ENCODE data around the gene TM9SF1. TPM values are rescaled to one million over a fixed set of nuclear protein-coding genes. Genes with fewer than 3 reads are reported as not detected.

TM9SF1 gene
- total RNA-seq, 1 experiment from 2014 or later = 68.0 TPM

DNA sequence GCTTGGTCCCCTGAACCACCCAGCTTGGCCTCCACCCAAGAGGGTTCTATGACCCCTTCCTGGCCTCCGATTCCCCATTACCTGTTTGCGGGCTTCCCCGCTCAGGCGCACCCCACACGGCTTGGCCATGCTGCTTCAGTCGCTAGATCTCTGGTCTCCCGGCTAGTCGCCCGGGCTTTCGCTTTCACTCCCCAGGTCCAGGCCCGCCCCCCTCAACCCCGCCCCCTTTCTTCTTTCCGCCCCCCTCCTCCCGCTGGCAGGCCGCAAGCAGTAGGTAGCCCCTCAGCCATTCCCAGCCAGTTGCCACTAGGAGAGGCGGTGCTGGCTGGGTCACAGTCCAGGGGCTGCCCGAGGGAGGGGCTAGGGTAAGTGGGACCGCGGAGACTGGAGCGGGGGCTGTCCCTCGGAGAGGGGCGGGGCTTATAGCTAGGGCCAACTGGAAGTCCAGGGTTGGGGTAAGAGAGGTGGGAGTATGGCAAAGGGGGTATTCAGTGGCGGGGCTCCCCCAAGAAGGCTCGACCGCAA, 48.7 kb downstream of the TM9SF1 start, which contains the start of gene PSME2:
Gene PSME2, minus strand, starts transcription at position 158 of the 525 bp plus-strand sequence. Its CDS starts 29 bp downstream, at position 129.
- CTCF ChIA-PET = interaction anchor here (0.6 to 2.9 kb wide), 12 partner anchors 9 to 668 kb away, joined by 3 to 24 read pairs (median 4); partner anchors contain the start of genes DCAF11, DHRS1, IRF9 and NOP9
- Mint-ChIP-seq H3K27me3 (ENCODE audit: unreplicated experiment) (no peaks in the 10 kb centered on the region), H3K4me1 (ENCODE audit: low read depth, unreplicated experiment) (peaks cover 35% of the 10 kb centered on the region), H3K9me3 (ENCODE audit: low read depth, unreplicated experiment) (no peaks in the 10 kb centered on the region), H3K4me3 (ENCODE audit: low read depth, unreplicated experiment) (peak within 1 kb of the TSS; percentile 89), H3K27ac (ENCODE audit: unreplicated experiment) (peak within 1 kb of the TSS; percentile 77), H3K36me3 (ENCODE audit: insufficient read depth, unreplicated experiment) (peaks cover 56% of the 10 kb centered on the region)
- TF ChIP-seq, protein P1, sequence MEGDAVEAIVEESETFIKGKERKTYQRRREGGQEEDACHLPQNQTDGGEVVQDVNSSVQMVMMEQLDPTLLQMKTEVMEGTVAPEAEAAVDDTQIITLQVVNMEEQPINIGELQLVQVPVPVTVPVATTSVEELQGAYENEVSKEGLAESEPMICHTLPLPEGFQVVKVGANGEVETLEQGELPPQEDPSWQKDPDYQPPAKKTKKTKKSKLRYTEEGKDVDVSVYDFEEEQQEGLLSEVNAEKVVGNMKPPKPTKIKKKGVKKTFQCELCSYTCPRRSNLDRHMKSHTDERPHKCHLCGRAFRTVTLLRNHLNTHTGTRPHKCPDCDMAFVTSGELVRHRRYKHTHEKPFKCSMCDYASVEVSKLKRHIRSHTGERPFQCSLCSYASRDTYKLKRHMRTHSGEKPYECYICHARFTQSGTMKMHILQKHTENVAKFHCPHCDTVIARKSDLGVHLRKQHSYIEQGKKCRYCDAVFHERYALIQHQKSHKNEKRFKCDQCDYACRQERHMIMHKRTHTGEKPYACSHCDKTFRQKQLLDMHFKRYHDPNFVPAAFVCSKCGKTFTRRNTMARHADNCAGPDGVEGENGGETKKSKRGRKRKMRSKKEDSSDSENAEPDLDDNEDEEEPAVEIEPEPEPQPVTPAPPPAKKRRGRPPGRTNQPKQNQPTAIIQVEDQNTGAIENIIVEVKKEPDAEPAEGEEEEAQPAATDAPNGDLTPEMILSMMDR (IDR thresholded peaks at IDR 0.05; ENCODE audit: unreplicated experiment) = no peak
- intact Hi-C loops (cut with micrococcal nuclease; ENCODE audit: unreplicated experiment) = loop anchor here (2.0 kb wide), 1 partner anchor 14 kb away; the partner anchor contains the start of gene IRF9
- DNase-seq = peak; percentile 98
- no TSS peak for BruUV-seq (replicated peaks)

DNA sequence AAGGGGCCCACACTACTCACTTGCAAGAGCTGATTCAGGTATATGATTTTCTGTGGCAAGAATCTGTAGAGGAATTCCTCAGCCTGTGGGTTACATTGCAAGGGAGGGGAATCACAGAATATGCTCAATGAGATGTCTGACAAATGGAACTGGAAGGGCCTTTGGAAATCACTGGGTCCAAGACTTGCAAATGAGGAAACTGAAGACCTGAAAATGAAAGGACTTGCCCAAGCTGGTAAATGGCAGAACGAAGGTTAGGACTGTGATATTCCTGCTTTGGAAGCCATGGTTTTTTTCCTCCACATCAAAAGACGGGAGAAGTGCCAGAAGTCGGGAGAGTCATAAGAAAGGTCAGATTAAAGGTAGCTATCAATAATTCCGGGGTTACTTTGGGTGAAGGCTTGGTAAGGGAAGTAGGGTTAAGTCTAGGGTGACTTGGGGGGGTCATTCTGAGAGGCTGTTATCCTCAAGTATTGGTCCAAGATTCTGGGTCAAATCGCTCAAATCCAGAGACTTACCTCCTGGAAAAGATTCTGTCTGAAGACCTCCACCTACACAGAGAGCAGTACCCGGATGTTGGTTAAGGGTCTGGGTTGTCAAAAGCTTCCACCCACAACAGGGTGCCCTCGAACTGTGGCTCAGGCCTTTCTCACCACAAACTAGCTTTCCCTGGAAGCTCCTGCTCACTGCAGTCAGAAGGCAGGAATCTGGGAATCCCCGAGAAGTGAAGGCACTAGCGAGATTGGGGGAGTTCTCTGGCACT, 49.4 kb downstream of the TM9SF1 start:
- TSS peak; percentile 64 for BruUV-seq (replicated peaks)
- peak overlapping the region; percentile 77 for H3K27ac Mint-ChIP-seq (ENCODE audit: unreplicated experiment)
- intact Hi-C loops (cut with micrococcal nuclease; ENCODE audit: unreplicated experiment) = loop anchor here (2.0 kb wide), 1 partner anchor 15 kb away; the partner anchor contains the start of gene IRF9
- peaks cover 63% of the 10 kb centered on the region for H3K36me3 Mint-ChIP-seq (ENCODE audit: insufficient read depth, unreplicated experiment)
- no peaks in the 10 kb centered on the region for H3K9me3 Mint-ChIP-seq (ENCODE audit: low read depth, unreplicated experiment)
- CTCF ChIA-PET = interaction anchor here (0.8 to 2.9 kb wide), 6 partner anchors 10 to 87 kb away, joined by 3 to 24 read pairs (median 5); partner anchors contain the start of genes DCAF11, IRF9, MDP1 and NRL
- TF ChIP-seq, protein P1 (IDR thresholded peaks at IDR 0.05; ENCODE audit: unreplicated experiment) = no peak
- H3K4me1 Mint-ChIP-seq (ENCODE audit: low read depth, unreplicated experiment) = peaks cover 35% of the 10 kb centered on the region
- no peaks in the 10 kb centered on the region for H3K27me3 Mint-ChIP-seq (ENCODE audit: unreplicated experiment)
- peak overlapping the region; percentile 89 for H3K4me3 Mint-ChIP-seq (ENCODE audit: low read depth, unreplicated experiment)
- DNase-seq = no peak

DNA sequence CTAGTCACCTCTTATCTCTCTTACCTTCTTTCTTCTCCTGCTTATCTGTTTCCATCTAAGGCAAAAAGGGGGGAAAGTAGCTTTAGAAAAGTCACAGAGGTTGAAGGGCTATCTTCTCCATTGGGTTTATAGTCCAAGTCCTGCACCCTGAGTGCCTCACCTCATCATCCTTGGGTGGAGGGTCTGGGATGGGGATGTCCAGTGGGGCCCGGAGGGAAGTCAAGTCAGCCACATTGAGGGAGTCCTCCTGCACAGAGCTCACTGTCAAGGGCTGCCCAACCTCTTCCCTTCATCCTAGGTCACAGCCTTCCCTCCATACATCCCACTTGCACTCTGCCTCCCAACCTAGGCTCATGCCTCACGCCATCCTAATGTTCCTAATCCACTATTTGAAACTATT, 50.0 kb downstream of the TM9SF1 start:
- Mint-ChIP-seq H3K36me3 (ENCODE audit: insufficient read depth, unreplicated experiment) (peaks cover 69% of the 10 kb centered on the region), H3K4me3 (ENCODE audit: low read depth, unreplicated experiment) (peak overlapping the region; percentile 89), H3K9me3 (ENCODE audit: low read depth, unreplicated experiment) (no peaks in the 10 kb centered on the region), H3K4me1 (ENCODE audit: low read depth, unreplicated experiment) (peaks cover 35% of the 10 kb centered on the region), H3K27me3 (ENCODE audit: unreplicated experiment) (no peaks in the 10 kb centered on the region), H3K27ac (ENCODE audit: unreplicated experiment) (peak overlapping the region; percentile 77)
- no TSS peak for BruUV-seq (replicated peaks)
- DNase-seq = no peak
- CTCF ChIA-PET = interaction anchor here (1.2 to 2.9 kb wide), 2 partner anchors 16 to 87 kb away, joined by 3 to 24 read pairs; partner anchors contain the start of gene IRF9
- TF ChIP-seq, protein P1 (IDR thresholded peaks at IDR 0.05; ENCODE audit: unreplicated experiment) = no peak
- intact Hi-C loops (cut with micrococcal nuclease; ENCODE audit: unreplicated experiment) = no loop called here

DNA sequence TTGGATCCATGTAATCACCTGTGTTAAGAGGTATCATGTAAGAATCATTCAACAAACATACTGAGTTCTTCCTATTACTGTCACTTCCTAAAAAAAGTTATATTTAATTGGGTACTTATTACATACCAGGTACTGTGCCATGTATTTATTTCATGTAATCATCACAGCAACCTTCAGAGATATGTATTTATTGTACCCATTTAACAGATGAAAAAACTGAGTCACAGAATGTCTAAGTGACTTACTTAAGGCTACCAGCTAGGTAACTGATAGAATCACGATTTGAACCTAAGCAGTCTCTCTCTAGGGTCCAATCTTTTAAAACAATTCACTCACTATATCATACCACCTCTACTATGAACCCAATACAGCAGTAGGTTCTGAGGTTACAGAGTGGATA, 50.8 kb downstream of the TM9SF1 start:
- Mint-ChIP-seq H3K27me3 (ENCODE audit: unreplicated experiment) (no peaks in the 10 kb centered on the region), H3K4me3 (ENCODE audit: low read depth, unreplicated experiment) (no peak overlapping the region), H3K9me3 (ENCODE audit: low read depth, unreplicated experiment) (no peaks in the 10 kb centered on the region), H3K36me3 (ENCODE audit: insufficient read depth, unreplicated experiment) (peaks cover 67% of the 10 kb centered on the region), H3K27ac (ENCODE audit: unreplicated experiment) (peak overlapping the region; percentile 28), H3K4me1 (ENCODE audit: low read depth, unreplicated experiment) (peaks cover 36% of the 10 kb centered on the region)
- DNase-seq = no peak
- CTCF ChIA-PET = no interaction called here
- TF ChIP-seq, protein P1 (IDR thresholded peaks at IDR 0.05; ENCODE audit: unreplicated experiment) = no peak
- intact Hi-C loops (cut with micrococcal nuclease; ENCODE audit: unreplicated experiment) = no loop called here
- BruUV-seq (replicated peaks) = no TSS peak
